ENCODE measurements around the gene EXOC2. TPM values are rescaled to one million over a fixed set of nuclear protein-coding genes. Genes with fewer than 3 reads are reported as not detected.
"Not testable (repeated sequence)": the region's sequence is repeated elsewhere in the genome, so short reads cannot be mapped to it uniquely, and the experiment has no call there.

The EXOC2 gene
- total RNA-seq, 2 experiments from 2014 or later = 23.3 to 24.9 TPM

DNA sequence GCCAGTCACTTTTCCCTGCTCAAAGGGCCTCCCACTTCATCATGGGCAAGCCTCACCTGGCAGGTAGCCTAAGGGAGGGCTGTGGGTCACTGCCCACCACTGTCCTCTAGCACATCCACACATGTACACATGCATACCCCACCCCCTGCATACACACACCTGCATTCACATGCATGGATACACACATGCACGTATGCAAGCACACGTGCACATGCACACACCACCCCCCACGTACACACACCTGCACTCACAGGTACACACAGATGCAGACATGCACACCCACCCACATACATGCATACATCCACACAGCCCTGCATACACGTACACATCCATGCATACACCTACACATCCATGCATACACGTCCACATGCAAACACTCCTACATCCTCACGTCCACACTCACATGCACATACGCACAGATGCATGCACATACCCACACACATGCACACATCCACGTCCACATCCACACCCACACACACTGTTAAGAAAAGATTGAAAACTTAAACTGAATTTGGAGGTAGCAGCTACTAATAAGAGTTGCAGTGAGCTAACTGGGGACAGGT lies 14.0 kb upstream of the EXOC2 start:
- CTCF ChIA-PET = interaction anchor here (0.6 kb wide), 1 partner anchor 356 kb away, joined by 5 read pairs; no protein-coding TSS in a partner anchor
- Mint-ChIP-seq H3K4me1 (ENCODE audit: low read depth) (peaks cover 21% of the 10 kb centered on the region), H3K9me3 (no peaks in the 10 kb centered on the region), H3K4me3 (no peak overlapping the region), H3K27me3 (ENCODE audit: low read depth) (peaks cover 4% of the 10 kb centered on the region), H3K27ac (no peak overlapping the region), H3K36me3 (ENCODE audit: low read depth) (no peaks in the 10 kb centered on the region)
- intact Hi-C loops (cut with micrococcal nuclease) = no loop called here
- DNase-seq = no peak

DNA sequence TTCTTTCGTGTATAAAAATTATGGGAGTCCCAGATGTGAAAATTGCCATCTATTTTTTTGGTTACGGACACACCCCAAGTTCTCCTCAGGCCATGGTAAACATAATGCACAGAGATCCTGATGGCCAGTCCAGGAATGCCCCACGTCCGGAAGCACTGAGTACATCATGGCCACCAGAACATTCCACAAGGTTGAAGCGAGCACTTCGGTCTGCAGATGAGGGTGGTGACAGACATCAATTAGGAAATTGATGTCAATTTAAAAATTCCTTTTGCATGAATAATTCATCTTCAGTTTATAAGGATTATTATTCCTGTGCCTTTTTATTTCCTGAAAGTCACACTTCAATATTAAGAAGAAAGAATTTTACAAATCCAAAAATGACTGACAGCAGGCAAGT lies 13.2 kb upstream of the EXOC2 start:
- CTCF ChIA-PET = interaction anchor here (0.6 kb wide), 1 partner anchor 356 kb away, joined by 5 read pairs; no protein-coding TSS in a partner anchor
- Mint-ChIP-seq H3K4me1 (ENCODE audit: low read depth) (peaks cover 14% of the 10 kb centered on the region), H3K36me3 (ENCODE audit: low read depth) (no peaks in the 10 kb centered on the region), H3K27me3 (ENCODE audit: low read depth) (peaks cover 4% of the 10 kb centered on the region), H3K27ac (no peak overlapping the region), H3K9me3 (no peaks in the 10 kb centered on the region), H3K4me3 (no peak overlapping the region)
- intact Hi-C loops (cut with micrococcal nuclease) = no loop called here
- DNase-seq = no peak

DNA sequence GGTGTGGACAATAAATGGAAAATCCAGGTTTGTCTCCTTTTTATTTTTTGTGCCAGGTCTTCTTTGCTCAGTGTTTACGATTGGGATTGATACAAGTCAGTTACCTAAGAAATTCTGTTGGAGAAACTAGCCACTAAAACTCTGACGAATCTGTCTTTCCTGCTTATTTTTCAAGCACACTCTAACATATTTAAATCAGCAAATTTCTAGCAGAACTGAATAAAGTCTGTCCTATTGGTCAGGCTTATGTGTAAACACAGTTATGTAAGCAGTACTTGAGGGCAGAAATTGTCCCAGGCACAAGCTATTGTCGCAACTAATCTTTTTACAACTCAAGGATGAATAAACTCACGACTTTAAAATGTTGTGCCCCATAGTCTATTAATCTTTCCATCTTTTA lies 12.1 kb upstream of the EXOC2 start:
- Mint-ChIP-seq H3K36me3 (ENCODE audit: low read depth) (no peaks in the 10 kb centered on the region), H3K4me1 (ENCODE audit: low read depth) (peaks cover 6% of the 10 kb centered on the region), H3K4me3 (no peak overlapping the region), H3K27ac (no peak overlapping the region), H3K27me3 (ENCODE audit: low read depth) (peaks cover 4% of the 10 kb centered on the region), H3K9me3 (no peaks in the 10 kb centered on the region)
- CTCF ChIA-PET = interaction anchor here (1.1 to 1.2 kb wide), 2 partner anchors 17 to 111 kb away, joined by 3 to 6 read pairs; no protein-coding TSS in a partner anchor
- no peak for DNase-seq
- intact Hi-C loops (cut with micrococcal nuclease) = no loop called here

DNA sequence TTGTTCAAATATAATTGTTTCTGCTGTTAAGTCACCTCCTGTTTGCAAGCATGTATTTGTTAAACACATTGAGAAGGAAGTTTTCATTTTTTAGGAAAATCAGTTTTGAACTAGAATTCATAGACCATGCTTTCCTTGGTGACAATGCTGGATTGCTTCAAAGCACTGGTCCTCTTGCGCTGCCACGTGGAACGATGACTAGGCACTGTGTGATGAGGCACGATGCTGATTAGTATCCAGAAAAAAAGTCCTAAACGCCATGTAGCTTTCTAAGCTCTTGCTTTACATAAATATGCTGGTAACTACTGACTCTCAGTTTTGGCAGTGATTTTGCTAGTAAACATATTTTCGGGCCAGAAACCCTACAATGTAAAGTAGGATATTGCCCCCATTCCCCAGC lies 11.1 kb upstream of the EXOC2 start:
- CTCF ChIA-PET = interaction anchor here (0.9 to 1.0 kb wide), 2 partner anchors 18 to 111 kb away, joined by 3 to 4 read pairs; no protein-coding TSS in a partner anchor
- Mint-ChIP-seq H3K4me1 (ENCODE audit: low read depth) (no peaks in the 10 kb centered on the region), H3K27ac (no peak overlapping the region), H3K9me3 (no peaks in the 10 kb centered on the region), H3K27me3 (ENCODE audit: low read depth) (peaks cover 4% of the 10 kb centered on the region), H3K4me3 (no peak overlapping the region), H3K36me3 (ENCODE audit: low read depth) (no peaks in the 10 kb centered on the region)
- intact Hi-C loops (cut with micrococcal nuclease) = no loop called here
- DNase-seq = no peak

DNA sequence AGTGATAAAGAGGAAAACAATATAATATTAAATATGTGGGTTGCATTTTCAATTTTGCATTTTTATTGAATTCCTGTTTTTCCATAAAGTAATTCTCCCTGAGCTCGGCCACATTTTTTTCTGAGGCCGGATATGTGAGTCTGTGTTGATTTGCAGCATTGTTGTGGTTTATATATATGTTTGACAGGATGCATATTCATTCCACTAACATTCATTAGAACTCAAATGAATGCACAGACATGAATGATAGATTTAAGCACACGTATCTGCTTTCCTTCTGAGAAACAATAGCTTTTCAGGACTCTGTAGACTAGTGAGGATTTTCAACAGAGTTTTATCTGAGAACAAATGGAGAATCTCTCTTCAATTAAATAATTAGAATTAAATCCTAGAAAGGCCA lies 10.6 kb upstream of the EXOC2 start:
- H3K4me1 Mint-ChIP-seq (ENCODE audit: low read depth) = no peaks in the 10 kb centered on the region
- no peak overlapping the region for H3K27ac Mint-ChIP-seq
- H3K9me3 Mint-ChIP-seq = no peaks in the 10 kb centered on the region
- intact Hi-C loops (cut with micrococcal nuclease) = no loop called here
- no peaks in the 10 kb centered on the region for H3K36me3 Mint-ChIP-seq (ENCODE audit: low read depth)
- no peak overlapping the region for H3K4me3 Mint-ChIP-seq
- H3K27me3 Mint-ChIP-seq (ENCODE audit: low read depth) = peaks cover 4% of the 10 kb centered on the region
- CTCF ChIA-PET = interaction anchor here (0.9 to 1.0 kb wide), 2 partner anchors 18 to 110 kb away, joined by 3 to 4 read pairs; no protein-coding TSS in a partner anchor
- DNase-seq = no peak

DNA sequence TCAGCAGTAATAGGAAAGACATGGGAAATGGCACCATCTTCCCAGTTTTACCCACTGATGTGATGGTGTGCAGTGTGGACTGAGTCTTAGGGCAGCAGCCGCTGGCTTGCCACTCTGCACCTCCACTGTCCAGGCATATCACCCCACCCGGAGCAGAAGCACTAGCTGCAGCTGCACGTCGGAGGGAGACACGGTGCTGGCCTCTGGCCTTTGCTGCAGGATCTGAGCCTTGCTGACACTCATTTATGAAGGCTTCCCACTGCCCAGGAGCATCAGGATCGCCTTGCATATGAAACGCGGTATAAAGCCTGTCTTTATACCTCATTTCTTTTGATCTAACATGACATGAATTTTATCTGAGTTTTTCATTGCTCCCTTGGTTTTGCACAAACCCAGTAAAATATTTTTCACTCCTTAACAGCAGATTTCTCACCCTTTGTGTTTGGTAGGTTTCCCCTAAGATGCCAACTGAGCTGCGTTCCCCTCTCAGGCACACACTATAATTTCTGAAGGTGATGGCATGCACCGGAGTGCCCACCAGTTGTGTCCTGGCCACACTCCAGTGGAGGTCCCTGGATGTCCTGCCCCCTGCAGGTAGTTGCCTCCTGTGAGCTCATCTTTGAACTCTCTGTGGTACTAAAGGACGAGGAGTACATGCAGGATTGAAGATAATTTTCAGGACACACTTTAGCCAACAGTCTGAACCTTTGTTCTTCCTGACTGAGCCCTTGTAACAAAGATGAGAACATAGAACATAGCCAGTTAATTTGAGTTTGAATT lies 9.0 kb upstream of the EXOC2 start:
- no peak for DNase-seq
- H3K4me1 Mint-ChIP-seq (ENCODE audit: low read depth) = no peaks in the 10 kb centered on the region
- H3K9me3 Mint-ChIP-seq = no peaks in the 10 kb centered on the region
- intact Hi-C loops (cut with micrococcal nuclease) = no loop called here
- H3K4me3 Mint-ChIP-seq = no peak overlapping the region
- peaks cover 1% of the 10 kb centered on the region for H3K27me3 Mint-ChIP-seq (ENCODE audit: low read depth)
- no peaks in the 10 kb centered on the region for H3K36me3 Mint-ChIP-seq (ENCODE audit: low read depth)
- CTCF ChIA-PET = interaction anchor here (0.6 to 2.3 kb wide), 2 partner anchors 19 to 87 kb away, joined by 3 to 11 read pairs; no protein-coding TSS in a partner anchor
- H3K27ac Mint-ChIP-seq = no peak overlapping the region

DNA sequence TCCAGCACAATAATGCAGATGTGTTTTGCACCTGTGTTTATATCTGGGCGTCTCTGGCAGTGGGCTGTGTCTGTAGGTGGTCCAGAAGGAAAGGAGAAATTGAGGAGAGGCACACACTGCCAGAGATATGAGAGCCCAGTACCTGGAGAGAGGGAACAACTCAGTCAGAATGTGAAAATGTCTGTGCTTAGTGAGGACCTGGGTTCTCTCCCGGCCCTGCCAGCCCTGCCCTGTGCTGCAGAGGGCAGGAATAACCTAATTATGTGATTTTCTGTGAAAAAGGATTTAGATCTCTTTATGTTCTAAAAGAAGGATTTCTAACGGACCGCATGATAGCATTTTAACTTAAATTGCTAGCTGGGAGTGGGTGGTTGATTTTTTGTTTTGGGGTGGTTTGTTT lies 8.3 kb upstream of the EXOC2 start:
- Mint-ChIP-seq H3K27me3 (ENCODE audit: low read depth) (no peaks in the 10 kb centered on the region), H3K4me3 (no peak overlapping the region), H3K4me1 (ENCODE audit: low read depth) (no peaks in the 10 kb centered on the region), H3K9me3 (no peaks in the 10 kb centered on the region), H3K27ac (no peak overlapping the region), H3K36me3 (ENCODE audit: low read depth) (no peaks in the 10 kb centered on the region)
- CTCF ChIA-PET = interaction anchor here (2.3 kb wide), 1 partner anchor 20 kb away, joined by 11 read pairs; no protein-coding TSS in a partner anchor
- intact Hi-C loops (cut with micrococcal nuclease) = no loop called here
- no peak for DNase-seq

DNA sequence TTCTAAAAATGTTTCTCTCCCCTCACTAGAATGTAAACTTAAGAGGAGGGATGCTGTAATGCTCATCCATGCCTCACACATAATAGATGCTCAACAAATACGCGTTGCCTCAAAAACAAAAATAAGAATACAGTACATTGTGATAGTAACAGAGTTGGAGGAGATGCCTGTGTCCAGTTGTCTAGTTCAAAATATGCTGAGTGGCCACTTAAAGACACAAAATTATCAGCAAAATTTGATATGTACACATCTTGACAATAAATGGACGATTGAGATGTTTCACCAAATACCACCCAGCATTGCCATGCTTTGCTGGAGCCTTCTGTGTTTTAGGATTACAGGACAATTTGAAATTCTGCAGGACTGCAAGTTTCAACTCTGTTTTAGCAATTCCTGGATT lies 7.6 kb upstream of the EXOC2 start:
- no peaks in the 10 kb centered on the region for H3K4me1 Mint-ChIP-seq (ENCODE audit: low read depth)
- no peaks in the 10 kb centered on the region for H3K9me3 Mint-ChIP-seq
- DNase-seq = no peak
- intact Hi-C loops (cut with micrococcal nuclease) = no loop called here
- CTCF ChIA-PET = interaction anchor here (0.7 to 2.3 kb wide), 2 partner anchors 21 to 265 kb away, joined by 3 to 11 read pairs; no protein-coding TSS in a partner anchor
- H3K27ac Mint-ChIP-seq = no peak overlapping the region
- H3K4me3 Mint-ChIP-seq = no peak overlapping the region
- no peaks in the 10 kb centered on the region for H3K36me3 Mint-ChIP-seq (ENCODE audit: low read depth)
- no peaks in the 10 kb centered on the region for H3K27me3 Mint-ChIP-seq (ENCODE audit: low read depth)

DNA sequence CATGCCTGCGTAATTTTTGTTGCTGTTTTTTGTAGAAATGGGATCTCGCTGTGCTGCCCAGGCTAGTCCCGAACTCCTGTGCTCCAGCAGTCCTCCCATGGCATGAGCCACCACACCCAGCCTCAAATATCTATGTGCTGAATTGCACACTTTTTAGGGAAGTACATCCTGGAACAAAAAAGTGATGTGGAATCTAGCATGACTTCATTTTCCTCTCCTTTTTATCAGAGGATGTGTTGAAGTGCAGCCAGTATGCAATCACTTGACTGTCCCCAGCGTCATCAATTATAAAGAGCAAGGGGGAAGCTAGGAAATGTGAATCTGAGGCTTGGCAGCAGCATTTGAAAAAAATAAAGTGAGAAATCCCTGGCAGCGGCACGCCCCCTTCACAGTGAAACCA lies 6.4 kb upstream of the EXOC2 start:
- DNase-seq = no peak
- Mint-ChIP-seq H3K36me3 (ENCODE audit: low read depth) (no peaks in the 10 kb centered on the region), H3K27ac (no peak overlapping the region), H3K27me3 (ENCODE audit: low read depth) (no peaks in the 10 kb centered on the region), H3K4me3 (no peak overlapping the region), H3K9me3 (no peaks in the 10 kb centered on the region), H3K4me1 (ENCODE audit: low read depth) (no peaks in the 10 kb centered on the region)
- intact Hi-C loops (cut with micrococcal nuclease) = no loop called here
- CTCF ChIA-PET = interaction anchor here (1.0 kb wide), 1 partner anchor 82 kb away, joined by 3 read pairs; no protein-coding TSS in a partner anchor

DNA sequence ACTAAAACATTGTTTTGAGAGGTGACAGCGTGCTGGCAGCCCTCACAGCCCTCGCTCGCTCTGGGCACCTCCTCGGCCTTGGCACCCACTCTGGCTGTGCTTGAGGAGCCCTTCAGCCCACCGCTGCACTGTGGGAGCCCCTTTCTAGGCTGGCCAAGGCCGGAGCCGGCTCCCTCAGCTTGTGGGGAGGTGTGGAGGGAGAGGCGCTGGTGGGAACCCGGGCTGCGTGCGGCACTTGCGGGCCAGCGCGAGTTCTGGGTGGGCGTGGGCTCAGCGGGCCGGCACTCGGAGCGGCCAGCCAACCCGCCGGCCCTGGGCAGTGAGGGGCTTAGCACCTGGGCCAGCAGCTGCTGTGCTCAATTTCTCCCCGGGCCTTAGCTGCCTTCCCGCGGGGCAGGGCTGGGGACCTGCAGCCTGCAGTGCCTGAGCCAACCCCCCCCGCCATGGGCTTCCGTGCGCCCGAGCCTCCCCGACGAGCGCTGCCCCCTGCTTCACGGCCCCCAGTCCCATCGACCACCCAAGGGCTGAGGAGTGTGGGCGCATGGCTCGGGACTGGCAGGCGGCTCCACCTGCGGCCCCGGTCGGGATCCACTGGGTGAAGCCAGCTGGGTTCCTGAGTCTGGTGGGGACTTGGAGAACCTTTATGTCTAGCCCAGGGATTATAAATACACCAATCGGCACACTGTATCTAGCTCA lies 1.6 kb upstream of the EXOC2 start:
- H3K9me3 Mint-ChIP-seq; CTCF ChIA-PET; H3K27me3 Mint-ChIP-seq (ENCODE audit: low read depth); H3K36me3 Mint-ChIP-seq (ENCODE audit: low read depth); DNase-seq; H3K4me3 Mint-ChIP-seq; H3K27ac Mint-ChIP-seq; intact Hi-C loops (cut with micrococcal nuclease): not testable (repeated sequence)
- peaks cover 20% of the 10 kb centered on the region for H3K4me1 Mint-ChIP-seq (ENCODE audit: low read depth)

DNA sequence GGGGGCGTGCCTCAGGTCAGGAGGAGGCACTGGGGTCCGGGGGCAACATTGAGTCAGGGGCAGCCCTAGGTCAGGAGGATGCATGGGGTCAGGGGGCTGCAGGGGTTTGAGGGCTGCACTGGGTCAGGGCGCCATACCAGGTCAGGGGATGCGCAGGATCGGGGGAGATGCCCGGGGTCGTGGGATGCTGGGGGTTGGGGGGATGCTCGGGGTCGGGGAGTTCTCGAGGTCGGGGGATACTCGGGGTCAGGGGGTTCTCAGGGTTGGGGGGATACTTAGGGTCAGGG lies 727 bp upstream of the EXOC2 start:
- no peak overlapping the region for H3K27ac Mint-ChIP-seq

DNA sequence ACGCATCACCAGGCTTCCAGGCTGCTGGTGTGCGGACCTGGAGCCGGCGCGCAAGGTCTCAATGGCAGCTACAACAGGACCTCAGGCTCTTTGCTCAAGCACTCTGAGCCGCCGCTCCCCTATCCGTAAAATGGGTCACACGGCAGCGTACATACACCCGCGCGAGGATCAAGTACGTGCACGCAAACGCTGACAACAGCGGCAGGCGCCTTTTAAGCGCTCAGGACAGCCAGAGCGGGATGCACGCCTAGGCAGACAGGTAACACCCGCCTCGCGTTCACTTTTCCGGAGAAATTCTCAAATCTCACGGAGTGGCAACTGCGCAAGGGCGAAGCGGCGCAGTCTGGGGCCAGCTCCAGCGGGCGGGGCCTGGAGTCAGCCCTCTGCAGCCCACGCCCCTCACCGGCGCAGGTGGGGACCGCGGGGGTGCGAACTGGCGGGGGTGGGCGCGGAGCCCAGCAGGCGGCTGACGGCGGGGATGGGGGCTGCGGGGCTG lies 535 bp downstream of the EXOC2 start:
- peak overlapping the region; percentile 88 for H3K4me3 Mint-ChIP-seq
- H3K27ac Mint-ChIP-seq = peak overlapping the region; percentile 71
- intact Hi-C loops (cut with micrococcal nuclease) = no loop called here

More for the DNA sequence above, 727 bp upstream of the EXOC2 start:
- Mint-ChIP-seq H3K27me3 (ENCODE audit: low read depth) (no peaks in the 10 kb centered on the region), H3K36me3 (ENCODE audit: low read depth) (no peaks in the 10 kb centered on the region), H3K9me3 (no peaks in the 10 kb centered on the region), H3K4me1 (ENCODE audit: low read depth) (peaks cover 22% of the 10 kb centered on the region), H3K4me3 (peak overlapping the region; percentile 94)
- intact Hi-C loops (cut with micrococcal nuclease) = loop anchor here (1.0 kb wide), 1 partner anchor 8 kb away; no protein-coding TSS in a partner anchor
- CTCF ChIA-PET = interaction anchor here (0.6 kb wide), 1 partner anchor 10 kb away, joined by 3 read pairs; no protein-coding TSS in a partner anchor
- DNase-seq = no peak

More for the DNA sequence above, 535 bp downstream of the EXOC2 start:
- H3K27me3 Mint-ChIP-seq (ENCODE audit: low read depth) = no peaks in the 10 kb centered on the region
- CTCF ChIA-PET = interaction anchor here (0.9 to 1.7 kb wide), 2 partner anchors 19 to 22 kb away, joined by 4 to 8 read pairs; no protein-coding TSS in a partner anchor
- no peaks in the 10 kb centered on the region for H3K9me3 Mint-ChIP-seq
- no peaks in the 10 kb centered on the region for H3K36me3 Mint-ChIP-seq (ENCODE audit: low read depth)
- H3K4me1 Mint-ChIP-seq (ENCODE audit: low read depth) = peaks cover 22% of the 10 kb centered on the region
- peak; percentile 75 for DNase-seq
